Measurements from ENCODE around the gene ANXA3. TPM values are rescaled to one million over a fixed set of nuclear protein-coding genes. Genes with fewer than 3 reads are reported as not detected.

ANXA3 gene
- polyA plus RNA-seq, 3 donors, result 0.31 to 0.64 (median 0.55) TPM

DNA sequence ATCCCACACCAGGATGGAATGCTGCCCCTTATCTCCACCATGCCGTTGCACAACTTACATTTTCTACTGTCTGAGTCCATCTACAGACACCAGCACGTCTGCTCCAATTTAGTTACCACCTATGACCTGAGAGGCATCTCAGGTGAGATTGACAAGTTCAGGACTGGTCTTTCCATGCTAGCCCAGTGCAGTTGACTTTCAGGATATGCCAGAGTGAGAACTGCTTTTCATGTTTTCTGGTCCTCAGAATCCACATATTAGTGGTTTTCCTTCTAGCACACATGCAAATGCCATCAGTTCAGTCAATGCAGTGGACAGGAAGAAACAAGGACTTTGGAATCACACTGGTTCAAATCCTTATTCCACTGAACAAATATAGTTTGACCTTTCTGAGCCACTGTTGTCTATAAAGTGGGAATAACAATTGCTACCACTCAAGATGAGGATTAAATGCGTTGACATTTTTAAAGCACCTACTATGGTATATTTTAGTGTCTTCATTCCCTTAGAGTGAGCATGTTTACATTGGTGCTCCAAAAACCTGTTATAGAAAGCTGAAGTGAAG lies 38.1 kb upstream of the ANXA3 start:
- Histone ChIP-seq H3K4me1 (ENCODE audit: control insufficient read depth in 1 of 2, insufficient read depth in 2 of 2, low read length in 2 of 2) (no peaks in the 10 kb centered on the region), H4K20me1 (ENCODE audit: insufficient read depth, low read length) (no peaks in the 10 kb centered on the region), H2AFZ (ENCODE audit: insufficient read depth, low read depth, low read length, poor library complexity, severe bottlenecking) (no peak overlapping the region), H3K9ac (ENCODE audit: insufficient read depth, low read length, poor library complexity, severe bottlenecking) (no peak overlapping the region), H3K36me3 (replicated peaks in 1 of 2; ENCODE audit: control insufficient read depth in 1 of 2, insufficient read depth in 2 of 2, low read length in 2 of 2) (no peaks in the 10 kb centered on the region), H3K27ac (ENCODE audit: low read depth in 1 of 2, low read length in 2 of 2) (no peak overlapping the region), H3K4me2 (replicated peaks; ENCODE audit: extremely low read depth, low read length, poor library complexity, severe bottlenecking) (no peak overlapping the region), H3K4me3 (replicated peaks in 1 of 3; ENCODE audit: low read depth in 2 of 3, low read length in 3 of 3) (no peak overlapping the region), H3K79me2 (ENCODE audit: insufficient read depth, low read length) (no peaks in the 10 kb centered on the region), H3K9me3 (replicated peaks in 1 of 2; ENCODE audit: control insufficient read depth in 1 of 2, insufficient read depth in 1 of 2, low read length in 2 of 2) (no peaks in the 10 kb centered on the region), H3K27me3 (ENCODE audit: control insufficient read depth in 2 of 2, insufficient read depth in 2 of 2, low read length in 2 of 2) (no peaks in the 10 kb centered on the region)
- intact Hi-C loops (cut with micrococcal nuclease), result no loop called here
- no peaks in the 10 kb centered on the region for H3K4me1 Mint-ChIP-seq
- no peak overlapping the region for H3K27ac Mint-ChIP-seq
- no peak for DNase-seq
- WGBS (ENCODE audit: insufficient coverage), result 100% methylated on average over 2 of the region's 3 CpGs
- no peaks in the 10 kb centered on the region for H3K27me3 Mint-ChIP-seq (ENCODE audit: low read depth in 3 of 3)
- TF ChIP-seq, protein P1, sequence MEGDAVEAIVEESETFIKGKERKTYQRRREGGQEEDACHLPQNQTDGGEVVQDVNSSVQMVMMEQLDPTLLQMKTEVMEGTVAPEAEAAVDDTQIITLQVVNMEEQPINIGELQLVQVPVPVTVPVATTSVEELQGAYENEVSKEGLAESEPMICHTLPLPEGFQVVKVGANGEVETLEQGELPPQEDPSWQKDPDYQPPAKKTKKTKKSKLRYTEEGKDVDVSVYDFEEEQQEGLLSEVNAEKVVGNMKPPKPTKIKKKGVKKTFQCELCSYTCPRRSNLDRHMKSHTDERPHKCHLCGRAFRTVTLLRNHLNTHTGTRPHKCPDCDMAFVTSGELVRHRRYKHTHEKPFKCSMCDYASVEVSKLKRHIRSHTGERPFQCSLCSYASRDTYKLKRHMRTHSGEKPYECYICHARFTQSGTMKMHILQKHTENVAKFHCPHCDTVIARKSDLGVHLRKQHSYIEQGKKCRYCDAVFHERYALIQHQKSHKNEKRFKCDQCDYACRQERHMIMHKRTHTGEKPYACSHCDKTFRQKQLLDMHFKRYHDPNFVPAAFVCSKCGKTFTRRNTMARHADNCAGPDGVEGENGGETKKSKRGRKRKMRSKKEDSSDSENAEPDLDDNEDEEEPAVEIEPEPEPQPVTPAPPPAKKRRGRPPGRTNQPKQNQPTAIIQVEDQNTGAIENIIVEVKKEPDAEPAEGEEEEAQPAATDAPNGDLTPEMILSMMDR (IDR thresholded peaks at IDR 0.05), result no peak
- no peaks in the 10 kb centered on the region for H3K36me3 Mint-ChIP-seq
- no peak overlapping the region for H3K4me3 Mint-ChIP-seq
- H3K9me3 Mint-ChIP-seq, result no peaks in the 10 kb centered on the region

DNA sequence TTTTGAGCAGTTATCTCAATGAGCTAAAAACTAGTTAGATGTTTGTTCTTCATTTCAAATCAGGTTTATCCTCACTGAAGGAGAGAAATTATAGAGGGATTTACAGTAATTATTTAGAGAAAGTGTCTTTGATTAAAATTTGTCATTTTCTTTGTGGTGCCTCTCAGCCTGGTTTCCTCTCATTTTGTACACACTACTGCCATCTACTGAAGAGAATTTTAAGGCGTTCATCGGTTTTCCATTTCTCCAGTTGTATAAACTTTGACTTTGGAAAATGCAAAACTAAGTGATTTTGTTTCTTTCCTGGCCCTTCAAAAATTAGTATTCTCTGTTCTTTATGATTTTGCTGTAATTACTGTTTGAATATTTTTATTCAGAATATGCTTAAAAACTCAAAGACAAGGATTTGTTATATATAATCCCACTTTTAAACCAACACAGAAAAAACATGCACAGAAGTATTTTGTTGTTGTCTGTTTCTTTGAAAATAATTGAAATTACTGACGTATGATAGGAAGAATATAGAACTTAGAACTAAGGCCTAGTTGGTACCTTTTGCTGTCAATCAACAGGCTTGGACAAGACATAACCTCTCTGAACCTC lies 34.4 kb upstream of the ANXA3 start:
- Histone ChIP-seq H3K4me1 (ENCODE audit: control insufficient read depth in 1 of 2, insufficient read depth in 2 of 2, low read length in 2 of 2) (no peaks in the 10 kb centered on the region), H3K4me3 (replicated peaks in 1 of 3; ENCODE audit: low read depth in 2 of 3, low read length in 3 of 3) (no peak overlapping the region), H3K27ac (ENCODE audit: low read depth in 1 of 2, low read length in 2 of 2) (no peak overlapping the region), H3K9me3 (replicated peaks in 1 of 2; ENCODE audit: control insufficient read depth in 1 of 2, insufficient read depth in 1 of 2, low read length in 2 of 2) (no peaks in the 10 kb centered on the region), H3K79me2 (ENCODE audit: insufficient read depth, low read length) (no peaks in the 10 kb centered on the region), H3K9ac (ENCODE audit: insufficient read depth, low read length, poor library complexity, severe bottlenecking) (no peak overlapping the region), H2AFZ (ENCODE audit: insufficient read depth, low read depth, low read length, poor library complexity, severe bottlenecking) (no peak overlapping the region), H3K36me3 (replicated peaks in 1 of 2; ENCODE audit: control insufficient read depth in 1 of 2, insufficient read depth in 2 of 2, low read length in 2 of 2) (no peaks in the 10 kb centered on the region), H3K4me2 (replicated peaks; ENCODE audit: extremely low read depth, low read length, poor library complexity, severe bottlenecking) (no peak overlapping the region), H3K27me3 (ENCODE audit: control insufficient read depth in 2 of 2, insufficient read depth in 2 of 2, low read length in 2 of 2) (no peaks in the 10 kb centered on the region), H4K20me1 (ENCODE audit: insufficient read depth, low read length) (no peaks in the 10 kb centered on the region)
- H3K9me3 Mint-ChIP-seq, result peaks cover 0 to 2% (median 0%) of the 10 kb centered on the region in 7 donors
- TF ChIP-seq, protein P1 (IDR thresholded peaks at IDR 0.05), result peak; percentile 16
- WGBS (ENCODE audit: insufficient coverage), result no CpG with 5 or more reads among the region's 3 CpGs
- no peaks in the 10 kb centered on the region for H3K4me1 Mint-ChIP-seq
- no peak for DNase-seq
- H3K36me3 Mint-ChIP-seq, result no peaks in the 10 kb centered on the region
- no peak overlapping the region for H3K4me3 Mint-ChIP-seq
- H3K27ac Mint-ChIP-seq, result no peak overlapping the region
- intact Hi-C loops (cut with micrococcal nuclease), result no loop called here
- H3K27me3 Mint-ChIP-seq (ENCODE audit: low read depth in 3 of 3), result peaks cover 0 to 1% (median 0%) of the 10 kb centered on the region in 3 donors
